HG02943 (cell line): ENCODE measurements around the gene RPRD1B.
"Not testable (repeated sequence)": the region's sequence is repeated elsewhere in the genome, so short reads cannot be mapped to it uniquely, and the experiment has no call there.

Experiments
- ATAC-seq: cut with Tn5 transposase; IDR thresholded peaks from one replicate; pipeline ENCODE4 v1.9.1; 2021; ENCODE audit warnings: mild to moderate bottlenecking, low read depth, moderate library complexity; ENCODE audit not compliant: unreplicated experiment

RPRD1B gene

GRCh38 chr20:38094373-38094891, 60.9 kb downstream of the RPRD1B start:
- ATAC-seq: no peak

GRCh38 chr20:38095017-38095686, 61.6 kb downstream of the RPRD1B start:
- ATAC-seq: no peak

- ATAC-seq: no peak
Measured at GRCh38 chr20:38098952-38099351, 65.4 kb downstream of the RPRD1B start.

GRCh38 chr20:38102206-38102605, 68.7 kb downstream of the RPRD1B start:
- not testable (repeated sequence) for ATAC-seq

- no peak for ATAC-seq
Measured at GRCh38 chr20:38104285-38104684, 70.7 kb downstream of the RPRD1B start.

GRCh38 chr20:38106461-38106860, 72.9 kb downstream of the RPRD1B start:
- ATAC-seq: no peak

- ATAC-seq: not testable (repeated sequence)
Measured at GRCh38 chr20:38107386-38107785, 73.8 kb downstream of the RPRD1B start.

GRCh38 chr20:38107916-38108315, 74.4 kb downstream of the RPRD1B start:
- not testable (repeated sequence) for ATAC-seq

GRCh38 chr20:38108438-38108985, 75.0 kb downstream of the RPRD1B start:
- ATAC-seq: no peak

- no peak for ATAC-seq
Measured at GRCh38 chr20:38108986-38109541, 75.5 kb downstream of the RPRD1B start.

GRCh38 chr20:38109591-38110524, 76.3 kb downstream of the RPRD1B start:
- no peak for ATAC-seq

GRCh38 chr20:38110525-38111178, 77.1 kb downstream of the RPRD1B start:
- no peak for ATAC-seq

- no peak for ATAC-seq
Measured at GRCh38 chr20:38111366-38112232, 78.1 kb downstream of the RPRD1B start.

GRCh38 chr20:38112261-38112929, 78.8 kb downstream of the RPRD1B start:
- ATAC-seq: no peak

GRCh38 chr20:38112930-38113294, 79.4 kb downstream of the RPRD1B start:
- no peak for ATAC-seq

GRCh38 chr20:38113401-38114325, 80.1 kb downstream of the RPRD1B start:
- no peak for ATAC-seq

- ATAC-seq: no peak
Measured at GRCh38 chr20:38114353-38114791, 80.8 kb downstream of the RPRD1B start.

- no peak for ATAC-seq
Measured at GRCh38 chr20:38115205-38115604, 81.7 kb downstream of the RPRD1B start.
